Liver (tissue), 9 donors: ENCODE measurements around the gene AMBN. TPM values are rescaled to one million over a fixed set of nuclear protein-coding genes. Genes with fewer than 3 reads are reported as not detected.

ENCODE experiments used
- DNase-seq: peaks from one replicate; pipeline ENCODE4 v3.0.0-alpha.2; 2017; ENCODE audit warnings: low spot score
- H3K27ac ChIP-seq, 2 donors: one replicate each; pipeline ENCODE4 v1.7.0; 2013; ENCODE audit warnings: inconsistent platforms in 2 of 2, low read length in 2 of 2, control low read depth in 1 of 2, low read depth in 1 of 2, mild to moderate bottlenecking in 1 of 2
- H3K27me3 ChIP-seq, 4 donors: one replicate each; pipeline versions ENCODE4 v1.6.1 to v1.7.0; 2013; ENCODE audit warnings: low read length in 3 of 4, inconsistent platforms in 1 of 4, mild to moderate bottlenecking in 1 of 4, moderate library complexity in 1 of 4; ENCODE audit not compliant: control insufficient read depth in 4 of 4, insufficient read depth in 4 of 4
- H3K36me3 ChIP-seq, 4 donors: one replicate each; pipeline versions ENCODE4 v1.6.1 to v1.7.0; 2013; ENCODE audit warnings: low read length in 3 of 4, mild to moderate bottlenecking in 3 of 4, low read depth in 1 of 4, moderate library complexity in 1 of 4; ENCODE audit not compliant: control insufficient read depth in 4 of 4, insufficient read depth in 3 of 4
- H3K4me1 ChIP-seq, 4 donors: one replicate each; pipeline versions ENCODE4 v1.6.1 to v1.7.0; 2013; ENCODE audit warnings: low read length in 3 of 4, mild to moderate bottlenecking in 3 of 4, moderate library complexity in 1 of 4; ENCODE audit not compliant: control insufficient read depth in 4 of 4, insufficient read depth in 4 of 4
- H3K4me3 ChIP-seq, 3 donors: one replicate each; pipeline versions ENCODE4 v1.6.1 to v1.7.0; 2013; ENCODE audit warnings: low read length in 3 of 3, control low read depth in 1 of 3, low read depth in 1 of 3, mild to moderate bottlenecking in 1 of 3
- H3K9ac ChIP-seq, 2 donors: one replicate each; pipeline ENCODE4 v1.7.0; 2013; ENCODE audit warnings: low read length in 2 of 2, mild to moderate bottlenecking in 2 of 2, moderate library complexity in 2 of 2, control low read depth in 1 of 2, low read depth in 1 of 2
- H3K9me3 ChIP-seq, 4 donors: one replicate each; pipeline versions ENCODE4 v1.6.1 to v1.7.0; 2013; ENCODE audit warnings: low read length in 3 of 4; ENCODE audit not compliant: control insufficient read depth in 4 of 4
- EGR1 ChIP-seq, 2 donors: IDR thresholded peaks; 2 replicates each; pipeline ENCODE4 v1.6.1; 2016 to 2018; ENCODE audit warnings: antibody characterized with exemption in 2 of 2, low read depth in 2 of 2
- FOXA1 ChIP-seq: IDR thresholded peaks from 2 replicates; pipeline ENCODE4 v1.6.1; 2016; ENCODE audit warnings: antibody characterized with exemption
- FOXA2 ChIP-seq: IDR thresholded peaks from 2 replicates; pipeline ENCODE4 v1.6.1; 2016; ENCODE audit warnings: antibody characterized with exemption
- GABPA ChIP-seq, 2 donors: IDR thresholded peaks in 1 of 2; conservative IDR thresholded peaks in 1 of 2; 2 replicates each; pipeline ENCODE4 v1.6.1; 2016; ENCODE audit warnings: antibody characterized with exemption in 2 of 2, mild to moderate bottlenecking in 1 of 2, moderate library complexity in 1 of 2
- HNF4A ChIP-seq, 2 donors: conservative IDR thresholded peaks; 2 replicates each; pipeline ENCODE4 v1.6.1; 2016; ENCODE audit warnings: antibody characterized with exemption in 2 of 2, mild to moderate bottlenecking in 2 of 2
- HNF4G ChIP-seq: IDR thresholded peaks from 2 replicates; pipeline ENCODE4 v1.6.1; 2016; ENCODE audit warnings: antibody characterized with exemption
- JUND ChIP-seq, 2 donors: IDR thresholded peaks; 2 replicates each; pipeline ENCODE4 v1.6.1; 2016; ENCODE audit warnings: antibody characterized with exemption in 2 of 2
- NR2F2 ChIP-seq: IDR thresholded peaks from 2 replicates; pipeline ENCODE4 v1.6.1; 2016; ENCODE audit warnings: antibody characterized with exemption
- RAD21 ChIP-seq, 2 donors: IDR thresholded peaks; 2 replicates each; pipeline ENCODE4 v1.6.1; 2016; ENCODE audit warnings: antibody characterized with exemption in 2 of 2, mild to moderate bottlenecking in 2 of 2
- RXRA ChIP-seq, 2 donors: IDR thresholded peaks; 2 replicates each; pipeline ENCODE4 v1.6.1; 2017 to 2018; ENCODE audit warnings: antibody characterized with exemption in 2 of 2, mild to moderate bottlenecking in 1 of 2
- SP1 ChIP-seq: IDR thresholded peaks from 2 replicates; pipeline ENCODE4 v1.6.1; 2018; ENCODE audit warnings: antibody characterized with exemption, mild to moderate bottlenecking
- TAF1 ChIP-seq: conservative IDR thresholded peaks from 2 replicates; pipeline ENCODE4 v1.6.1; 2016; ENCODE audit warnings: antibody characterized with exemption, mild to moderate bottlenecking
- YY1 ChIP-seq: IDR thresholded peaks from 2 replicates; pipeline ENCODE4 v1.6.1; 2016; ENCODE audit warnings: antibody characterized with exemption, mild to moderate bottlenecking
- WGBS: extraction: QIAGEN DNeasy Blood & Tissue Kit; methylation state at CpG from one replicate; pipeline ENCODE4 v1.1.7; 2013; 5-methylcytosine and 5-hydroxymethylcytosine counted together
- polyA plus RNA-seq, 2 donors: library from polyadenylated mRNA; stranded (reverse) in 1 of 2; unstranded in 1 of 2; fragments of 200-250 nt in 1 of 2; fragments of >200 nt in 1 of 2; fragmentation: Nextera tagmentation in 1 of 2; extraction: Ambion mirVana in 1 of 2; gene quantifications; one replicate each; pipeline versions ENCODE4 v1.2.1 to v1.2.3, GENCODE V29; 2013 to 2015
- total RNA-seq, 2 donors: library from RNA; depleted of rRNA; stranded (reverse); fragments of >200 nt; gene quantifications; one replicate each; pipeline ENCODE4 v1.2.3, GENCODE V29; 2014
- TF ChIP-seq, protein P1 (sequence below): IDR thresholded peaks from 2 replicates; pipeline ENCODE4 v1.6.1; 2016; ENCODE audit warnings: antibody characterized with exemption
- TF ChIP-seq, protein P2 (sequence below): IDR thresholded peaks from 2 replicates; pipeline ENCODE4 v1.6.1; 2016; ENCODE audit warnings: antibody characterized with exemption
- TF ChIP-seq, protein P3 (sequence below): fragments of 150-350 bp; IDR thresholded peaks from 2 replicates; pipeline ENCODE4 v1.5.1; 2017; ENCODE audit warnings: improper control_type of control experiment, low read depth, low read length; ENCODE audit not compliant: missing input control
- TF ChIP-seq, protein P4 (sequence below): IDR thresholded peaks from 2 replicates; pipeline ENCODE4 v1.6.1; 2016; ENCODE audit warnings: antibody characterized with exemption, mild to moderate bottlenecking
- TF ChIP-seq, protein P5 (sequence below): IDR thresholded peaks from 2 replicates; pipeline ENCODE4 v1.6.1; 2016; ENCODE audit warnings: antibody characterized with exemption
- donor health status: healthy.
- donor health status: healthy.
- donor health status: healthy.
- donor health status: healthy.
- donor health status: healthy.

Gene AMBN
- total and polyA plus RNA-seq, 4 donors = not detected

DNA sequence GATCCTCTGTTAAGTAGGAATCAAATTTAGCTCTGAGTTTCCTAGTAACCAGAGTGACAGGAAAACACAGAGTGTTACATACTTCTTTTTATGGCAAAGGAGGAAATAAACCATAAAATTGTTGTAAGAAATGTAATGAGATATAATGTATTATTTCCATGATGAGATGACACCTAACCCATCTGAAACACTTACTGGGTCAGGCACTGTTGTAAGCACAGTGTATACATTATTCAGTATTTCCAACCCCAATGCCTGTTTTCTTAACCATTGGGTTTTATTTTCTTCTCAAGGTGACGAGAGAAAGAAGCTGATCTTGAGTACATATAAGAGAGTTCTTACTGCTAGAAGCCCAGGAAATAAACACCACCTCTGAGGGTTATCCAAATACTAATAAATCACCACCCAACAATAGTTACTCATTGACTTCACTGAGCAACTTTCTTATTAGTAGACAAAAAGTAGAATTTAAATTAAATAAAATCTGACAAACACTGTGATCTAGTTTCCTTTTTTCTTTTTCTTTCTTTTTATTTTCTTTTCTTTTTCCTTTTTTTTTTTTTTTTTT is 32.3 kb downstream of the AMBN start:
- TF ChIP-seq EGR1 (IDR thresholded peaks at IDR 0.05; ENCODE audit: low read depth in 2 of 2) (no peak), RXRA (IDR thresholded peaks at IDR 0.05) (no peak), FOXA2 (no peak), HNF4G (no peak), JUND (IDR thresholded peaks at IDR 0.05) (no peak), RAD21 (IDR thresholded peaks at IDR 0.05) (no peak), YY1 (no peak), SP1 (no peak), HNF4A (conservative IDR thresholded peaks at IDR 0.05) (no peak), TAF1 (no peak), NR2F2 (no peak), FOXA1 (no peak), GABPA (IDR thresholded peaks at IDR 0.05 in 1 of 2, conservative IDR thresholded peaks at IDR 0.05 in 1 of 2) (no peak)
- TF ChIP-seq, protein P1, sequence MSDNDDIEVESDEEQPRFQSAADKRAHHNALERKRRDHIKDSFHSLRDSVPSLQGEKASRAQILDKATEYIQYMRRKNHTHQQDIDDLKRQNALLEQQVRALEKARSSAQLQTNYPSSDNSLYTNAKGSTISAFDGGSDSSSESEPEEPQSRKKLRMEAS = no peak
- TF ChIP-seq, protein P2, sequence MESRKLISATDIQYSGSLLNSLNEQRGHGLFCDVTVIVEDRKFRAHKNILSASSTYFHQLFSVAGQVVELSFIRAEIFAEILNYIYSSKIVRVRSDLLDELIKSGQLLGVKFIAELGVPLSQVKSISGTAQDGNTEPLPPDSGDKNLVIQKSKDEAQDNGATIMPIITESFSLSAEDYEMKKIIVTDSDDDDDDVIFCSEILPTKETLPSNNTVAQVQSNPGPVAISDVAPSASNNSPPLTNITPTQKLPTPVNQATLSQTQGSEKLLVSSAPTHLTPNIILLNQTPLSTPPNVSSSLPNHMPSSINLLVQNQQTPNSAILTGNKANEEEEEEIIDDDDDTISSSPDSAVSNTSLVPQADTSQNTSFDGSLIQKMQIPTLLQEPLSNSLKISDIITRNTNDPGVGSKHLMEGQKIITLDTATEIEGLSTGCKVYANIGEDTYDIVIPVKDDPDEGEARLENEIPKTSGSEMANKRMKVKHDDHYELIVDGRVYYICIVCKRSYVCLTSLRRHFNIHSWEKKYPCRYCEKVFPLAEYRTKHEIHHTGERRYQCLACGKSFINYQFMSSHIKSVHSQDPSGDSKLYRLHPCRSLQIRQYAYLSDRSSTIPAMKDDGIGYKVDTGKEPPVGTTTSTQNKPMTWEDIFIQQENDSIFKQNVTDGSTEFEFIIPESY = no peak
- TF ChIP-seq, protein P3, sequence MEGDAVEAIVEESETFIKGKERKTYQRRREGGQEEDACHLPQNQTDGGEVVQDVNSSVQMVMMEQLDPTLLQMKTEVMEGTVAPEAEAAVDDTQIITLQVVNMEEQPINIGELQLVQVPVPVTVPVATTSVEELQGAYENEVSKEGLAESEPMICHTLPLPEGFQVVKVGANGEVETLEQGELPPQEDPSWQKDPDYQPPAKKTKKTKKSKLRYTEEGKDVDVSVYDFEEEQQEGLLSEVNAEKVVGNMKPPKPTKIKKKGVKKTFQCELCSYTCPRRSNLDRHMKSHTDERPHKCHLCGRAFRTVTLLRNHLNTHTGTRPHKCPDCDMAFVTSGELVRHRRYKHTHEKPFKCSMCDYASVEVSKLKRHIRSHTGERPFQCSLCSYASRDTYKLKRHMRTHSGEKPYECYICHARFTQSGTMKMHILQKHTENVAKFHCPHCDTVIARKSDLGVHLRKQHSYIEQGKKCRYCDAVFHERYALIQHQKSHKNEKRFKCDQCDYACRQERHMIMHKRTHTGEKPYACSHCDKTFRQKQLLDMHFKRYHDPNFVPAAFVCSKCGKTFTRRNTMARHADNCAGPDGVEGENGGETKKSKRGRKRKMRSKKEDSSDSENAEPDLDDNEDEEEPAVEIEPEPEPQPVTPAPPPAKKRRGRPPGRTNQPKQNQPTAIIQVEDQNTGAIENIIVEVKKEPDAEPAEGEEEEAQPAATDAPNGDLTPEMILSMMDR = no peak
- TF ChIP-seq, protein P4, sequence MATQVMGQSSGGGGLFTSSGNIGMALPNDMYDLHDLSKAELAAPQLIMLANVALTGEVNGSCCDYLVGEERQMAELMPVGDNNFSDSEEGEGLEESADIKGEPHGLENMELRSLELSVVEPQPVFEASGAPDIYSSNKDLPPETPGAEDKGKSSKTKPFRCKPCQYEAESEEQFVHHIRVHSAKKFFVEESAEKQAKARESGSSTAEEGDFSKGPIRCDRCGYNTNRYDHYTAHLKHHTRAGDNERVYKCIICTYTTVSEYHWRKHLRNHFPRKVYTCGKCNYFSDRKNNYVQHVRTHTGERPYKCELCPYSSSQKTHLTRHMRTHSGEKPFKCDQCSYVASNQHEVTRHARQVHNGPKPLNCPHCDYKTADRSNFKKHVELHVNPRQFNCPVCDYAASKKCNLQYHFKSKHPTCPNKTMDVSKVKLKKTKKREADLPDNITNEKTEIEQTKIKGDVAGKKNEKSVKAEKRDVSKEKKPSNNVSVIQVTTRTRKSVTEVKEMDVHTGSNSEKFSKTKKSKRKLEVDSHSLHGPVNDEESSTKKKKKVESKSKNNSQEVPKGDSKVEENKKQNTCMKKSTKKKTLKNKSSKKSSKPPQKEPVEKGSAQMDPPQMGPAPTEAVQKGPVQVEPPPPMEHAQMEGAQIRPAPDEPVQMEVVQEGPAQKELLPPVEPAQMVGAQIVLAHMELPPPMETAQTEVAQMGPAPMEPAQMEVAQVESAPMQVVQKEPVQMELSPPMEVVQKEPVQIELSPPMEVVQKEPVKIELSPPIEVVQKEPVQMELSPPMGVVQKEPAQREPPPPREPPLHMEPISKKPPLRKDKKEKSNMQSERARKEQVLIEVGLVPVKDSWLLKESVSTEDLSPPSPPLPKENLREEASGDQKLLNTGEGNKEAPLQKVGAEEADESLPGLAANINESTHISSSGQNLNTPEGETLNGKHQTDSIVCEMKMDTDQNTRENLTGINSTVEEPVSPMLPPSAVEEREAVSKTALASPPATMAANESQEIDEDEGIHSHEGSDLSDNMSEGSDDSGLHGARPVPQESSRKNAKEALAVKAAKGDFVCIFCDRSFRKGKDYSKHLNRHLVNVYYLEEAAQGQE = no peak
- TF ChIP-seq, protein P5, sequence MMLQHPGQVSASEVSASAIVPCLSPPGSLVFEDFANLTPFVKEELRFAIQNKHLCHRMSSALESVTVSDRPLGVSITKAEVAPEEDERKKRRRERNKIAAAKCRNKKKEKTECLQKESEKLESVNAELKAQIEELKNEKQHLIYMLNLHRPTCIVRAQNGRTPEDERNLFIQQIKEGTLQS = no peak
- Histone ChIP-seq H3K4me1 (no peaks in the 10 kb centered on the region), H3K36me3 (no peaks in the 10 kb centered on the region), H3K27ac (no peak overlapping the region), H3K9ac (no peak overlapping the region), H3K27me3 (no peaks in the 10 kb centered on the region), H3K9me3 (no peaks in the 10 kb centered on the region), H3K4me3 (no peak overlapping the region)
- WGBS = 52% methylated on average over 1 of the region's 1 CpG
- DNase-seq = no peak
